ENCODE measurements around the gene ZNF821.

DNA sequence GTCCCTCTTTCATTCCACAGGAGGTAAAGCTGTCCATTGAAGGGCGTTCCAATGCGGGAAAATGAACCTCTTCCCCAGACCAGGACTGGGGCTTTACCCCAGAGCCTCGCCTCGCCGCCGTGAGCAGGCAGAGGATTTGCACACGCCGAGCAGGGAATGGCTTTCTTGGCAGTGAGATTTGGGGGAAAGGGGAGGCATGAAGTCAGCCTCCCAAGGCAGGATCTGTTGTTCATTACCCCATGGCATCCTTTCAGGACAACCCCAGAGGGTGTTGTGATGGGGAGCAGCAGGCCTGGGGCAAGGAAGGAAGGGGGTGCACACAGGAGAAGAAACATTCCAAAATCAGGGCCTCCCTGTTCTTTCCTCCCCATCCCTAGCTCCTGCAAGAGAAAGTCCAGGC lies 32.2 kb downstream of the ZNF821 start:
- TF ChIP-seq, protein P1, sequence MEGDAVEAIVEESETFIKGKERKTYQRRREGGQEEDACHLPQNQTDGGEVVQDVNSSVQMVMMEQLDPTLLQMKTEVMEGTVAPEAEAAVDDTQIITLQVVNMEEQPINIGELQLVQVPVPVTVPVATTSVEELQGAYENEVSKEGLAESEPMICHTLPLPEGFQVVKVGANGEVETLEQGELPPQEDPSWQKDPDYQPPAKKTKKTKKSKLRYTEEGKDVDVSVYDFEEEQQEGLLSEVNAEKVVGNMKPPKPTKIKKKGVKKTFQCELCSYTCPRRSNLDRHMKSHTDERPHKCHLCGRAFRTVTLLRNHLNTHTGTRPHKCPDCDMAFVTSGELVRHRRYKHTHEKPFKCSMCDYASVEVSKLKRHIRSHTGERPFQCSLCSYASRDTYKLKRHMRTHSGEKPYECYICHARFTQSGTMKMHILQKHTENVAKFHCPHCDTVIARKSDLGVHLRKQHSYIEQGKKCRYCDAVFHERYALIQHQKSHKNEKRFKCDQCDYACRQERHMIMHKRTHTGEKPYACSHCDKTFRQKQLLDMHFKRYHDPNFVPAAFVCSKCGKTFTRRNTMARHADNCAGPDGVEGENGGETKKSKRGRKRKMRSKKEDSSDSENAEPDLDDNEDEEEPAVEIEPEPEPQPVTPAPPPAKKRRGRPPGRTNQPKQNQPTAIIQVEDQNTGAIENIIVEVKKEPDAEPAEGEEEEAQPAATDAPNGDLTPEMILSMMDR (IDR thresholded peaks at IDR 0.05): no peak
- TF ChIP-seq POLR2A (IDR thresholded peaks at IDR 0.05): no peak

All from Peyer's patch (tissue), 4 donors.